SHP77 (cell line): ENCODE measurements around the gene EMX1.
A peak's percentile ranks its signal among the peaks of the same experiment; 100 is the strongest.

Source experiments
- DNase-seq, 2 experiments: peaks; one replicate each; lab custom pipeline; 2025; lab: John Stamatoyannopoulos, UW

EMX1 gene

DNA sequence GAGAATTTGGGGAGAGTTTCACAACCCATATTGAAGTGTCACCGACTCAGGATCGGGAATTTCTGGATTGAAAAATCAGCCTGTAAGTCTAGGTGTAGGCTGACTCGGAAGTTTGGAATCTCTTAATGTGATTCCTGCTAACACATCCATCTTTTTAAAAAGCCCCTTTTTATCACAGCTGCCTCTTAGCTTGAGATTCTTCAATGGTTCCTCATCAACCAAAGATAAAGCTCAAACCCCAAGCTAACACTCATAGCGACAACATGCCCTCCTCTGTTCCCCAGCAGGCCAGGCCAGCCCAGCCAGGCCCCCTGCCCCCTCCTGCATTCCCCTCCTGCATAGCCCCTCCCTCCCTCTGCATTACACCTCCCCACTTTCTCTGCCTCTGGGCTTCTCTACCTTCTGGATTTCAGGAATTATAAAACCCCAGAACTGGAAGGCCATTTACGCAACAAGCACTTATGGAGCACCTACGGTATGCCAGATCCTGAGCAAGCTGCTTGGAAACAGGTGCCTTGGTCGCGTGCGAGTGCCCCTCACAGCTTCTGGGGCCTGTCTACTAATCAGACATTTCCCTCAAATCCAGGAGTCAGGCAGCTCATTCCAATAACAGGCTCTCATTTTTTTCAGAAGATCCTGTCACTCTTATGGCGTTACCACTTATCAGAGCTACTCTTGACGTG is 63.4 kb downstream of the EMX1 start:
- DNase-seq: no peak

GRCh38 chr2:72981536-72981935 is 64.2 kb downstream of the EMX1 start:
- DNase-seq: no peak

GRCh38 chr2:72982219-72982618 is 64.9 kb downstream of the EMX1 start:
- DNase-seq: no peak

GRCh38 chr2:72982781-72983499 is 65.6 kb downstream of the EMX1 start:
- no peak for DNase-seq

GRCh38 chr2:72983500-72984161 is 66.3 kb downstream of the EMX1 start:
- peak; percentile 23 to 55 for DNase-seq

- peak; percentile 13 to 54 for DNase-seq
Measured at GRCh38 chr2:72984172-72984671, 66.9 kb downstream of the EMX1 start.
